Bronchial epithelial cell (primary cell): ENCODE data around the gene SAMD8. TPM values are rescaled to one million over a fixed set of nuclear protein-coding genes. Genes with fewer than 3 reads are reported as not detected.
A peak's percentile ranks its signal among the peaks of the same experiment; 100 is the strongest.

ENCODE experiments used
- DNase-seq: peaks from one replicate; pipeline ENCODE4 v3.0.0-alpha.2; 2010; ENCODE audit warnings: low read depth
- FAIRE-seq: peaks from 2 replicates; lab custom pipeline; 2011; peaks lifted over from hg19 to GRCh38; lab: Jason Lieb, UNC
- H3K27me3 ChIP-seq: 2 replicates; pipeline ENCODE4 v1.5.1; 2011; ENCODE audit warnings: low read length; ENCODE audit not compliant: control insufficient read depth, insufficient read depth
- H3K36me3 ChIP-seq: 2 replicates; pipeline ENCODE4 v1.5.1; 2011; ENCODE audit warnings: low read length; ENCODE audit not compliant: control insufficient read depth, insufficient read depth
- H3K4me3 ChIP-seq: 2 replicates; pipeline ENCODE4 v1.5.1; 2011; ENCODE audit warnings: mild to moderate bottlenecking, low read depth, low read length, control low read depth
- CTCF ChIP-seq: IDR thresholded peaks from 2 replicates; pipeline ENCODE4 v1.5.1; 2011; ENCODE audit warnings: mild to moderate bottlenecking, moderate library complexity, low read length, control low read depth, inconsistent platforms; ENCODE audit not compliant: insufficient read depth, severe bottlenecking
- total RNA-seq: library from RNA; depleted of rRNA; stranded (reverse); fragments of >200 nt; gene quantifications from 2 replicates; pipeline ENCODE4 v1.2.1, GENCODE V29; 2014

Gene SAMD8
- total RNA-seq, 1 donor from 2014 or later, result 25.5 TPM

GRCh38 chr10:75170215-75170614, 58.8 kb downstream of the SAMD8 start:
- H3K36me3 ChIP-seq, result no peaks in the 10 kb centered on the region
- DNase-seq (no peak), FAIRE-seq (no peak)
- H3K4me3 ChIP-seq, result no peak overlapping the region
- no peaks in the 10 kb centered on the region for H3K27me3 ChIP-seq
- TF ChIP-seq CTCF, result no peak

GRCh38 chr10:75175046-75175445, 63.6 kb downstream of the SAMD8 start:
- Histone ChIP-seq H3K36me3 (peaks cover 2% of the 10 kb centered on the region), H3K27me3 (no peaks in the 10 kb centered on the region), H3K4me3 (no peak overlapping the region)
- no peak for TF ChIP-seq CTCF
- FAIRE-seq (no peak), DNase-seq (no peak)

- peaks cover 2% of the 10 kb centered on the region for H3K36me3 ChIP-seq
- H3K27me3 ChIP-seq, result no peaks in the 10 kb centered on the region
- no peak overlapping the region for H3K4me3 ChIP-seq
- DNase-seq, result no peak
- peak; percentile 50 for FAIRE-seq
- no peak for TF ChIP-seq CTCF
Measured at GRCh38 chr10:75176046-75176445, 64.6 kb downstream of the SAMD8 start.

GRCh38 chr10:75176736-75177135, 65.3 kb downstream of the SAMD8 start:
- Histone ChIP-seq H3K4me3 (no peak overlapping the region), H3K36me3 (peaks cover 2% of the 10 kb centered on the region), H3K27me3 (no peaks in the 10 kb centered on the region)
- FAIRE-seq, result no peak
- no peak for DNase-seq
- no peak for TF ChIP-seq CTCF

- H3K4me3 ChIP-seq, result no peak overlapping the region
- H3K27me3 ChIP-seq, result no peaks in the 10 kb centered on the region
- TF ChIP-seq CTCF, result no peak
- FAIRE-seq (no peak), DNase-seq (no peak)
- peaks cover 2% of the 10 kb centered on the region for H3K36me3 ChIP-seq
Measured at GRCh38 chr10:75179657-75180177, 68.3 kb downstream of the SAMD8 start.

GRCh38 chr10:75180592-75180991, 69.1 kb downstream of the SAMD8 start:
- Histone ChIP-seq H3K4me3 (no peak overlapping the region), H3K36me3 (peaks cover 2% of the 10 kb centered on the region), H3K27me3 (no peaks in the 10 kb centered on the region)
- FAIRE-seq (no peak), DNase-seq (no peak)
- no peak for TF ChIP-seq CTCF
